Mucosa of gallbladder (tissue), 1 donor: ENCODE results near the gene TTLL11. TPM values are rescaled to one million over a fixed set of nuclear protein-coding genes. Genes with fewer than 3 reads are reported as not detected.

Experiments
- DNase-seq: peaks from one replicate; pipeline ENCODE4 v3.0.0-alpha.2; 2020; ENCODE audit warnings: low spot score
- total RNA-seq: library from RNA; stranded (reverse); gene quantifications from one replicate; pipeline ENCODE4 v1.2.1, GENCODE V29; 2021
- donor health status: DM: no; HTN: no; CAD: no.

The TTLL11 gene
- total RNA-seq, 1 donor from 2014 or later = 10.9 TPM

DNA sequence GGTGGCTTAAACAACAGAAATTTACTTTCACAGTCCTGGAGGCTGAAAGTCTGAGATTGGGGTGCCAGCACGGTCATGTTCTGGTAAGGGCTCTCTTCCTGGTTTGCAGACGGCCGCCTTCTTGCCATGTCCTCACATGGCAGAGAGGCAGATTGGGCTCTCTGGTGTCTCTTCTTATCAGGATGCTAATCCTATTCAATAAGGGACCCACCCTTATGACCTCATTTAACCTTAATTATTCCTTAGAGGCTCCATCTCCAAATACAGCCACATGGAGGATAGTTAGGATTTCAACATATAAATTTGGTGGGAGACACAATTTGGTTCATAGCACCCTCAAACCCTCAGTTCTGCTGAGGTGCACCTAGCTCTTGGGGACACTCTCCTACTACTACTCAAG is 261.2 kb downstream of the TTLL11 start:
- DNase-seq = no peak

DNA sequence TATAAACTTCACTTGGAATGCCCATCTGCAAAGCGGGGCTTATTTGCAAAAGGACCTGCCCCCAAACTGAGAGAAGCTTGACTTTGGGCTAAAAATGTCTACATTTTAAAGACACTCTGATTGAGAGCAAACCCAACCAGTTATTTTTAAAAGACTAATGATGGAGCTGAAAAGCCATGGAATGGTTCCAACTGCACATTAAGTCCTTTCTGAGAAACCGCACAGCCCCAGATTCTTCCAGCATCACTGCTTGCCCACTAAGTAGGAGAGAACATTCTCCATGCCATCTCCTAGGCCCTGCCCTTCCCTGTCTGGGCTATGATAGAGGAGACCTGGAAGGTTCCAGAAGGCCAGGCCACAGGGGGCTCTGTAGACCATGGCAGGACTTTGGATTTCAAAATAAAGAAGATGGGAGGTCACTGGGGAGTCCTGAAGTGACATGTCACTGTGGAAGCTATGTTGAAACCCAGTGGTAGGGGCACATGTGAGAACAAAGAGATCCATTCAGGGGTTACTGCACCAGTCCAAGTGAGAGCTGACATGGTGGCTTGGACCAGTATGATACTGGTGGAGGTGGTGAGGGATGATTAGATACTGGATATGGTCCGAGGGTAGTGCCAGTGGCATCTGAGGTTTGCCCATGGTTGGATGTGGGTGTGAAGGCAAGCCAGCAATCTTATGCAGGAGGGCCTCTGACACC is 262.5 kb downstream of the TTLL11 start:
- DNase-seq = no peak

DNA sequence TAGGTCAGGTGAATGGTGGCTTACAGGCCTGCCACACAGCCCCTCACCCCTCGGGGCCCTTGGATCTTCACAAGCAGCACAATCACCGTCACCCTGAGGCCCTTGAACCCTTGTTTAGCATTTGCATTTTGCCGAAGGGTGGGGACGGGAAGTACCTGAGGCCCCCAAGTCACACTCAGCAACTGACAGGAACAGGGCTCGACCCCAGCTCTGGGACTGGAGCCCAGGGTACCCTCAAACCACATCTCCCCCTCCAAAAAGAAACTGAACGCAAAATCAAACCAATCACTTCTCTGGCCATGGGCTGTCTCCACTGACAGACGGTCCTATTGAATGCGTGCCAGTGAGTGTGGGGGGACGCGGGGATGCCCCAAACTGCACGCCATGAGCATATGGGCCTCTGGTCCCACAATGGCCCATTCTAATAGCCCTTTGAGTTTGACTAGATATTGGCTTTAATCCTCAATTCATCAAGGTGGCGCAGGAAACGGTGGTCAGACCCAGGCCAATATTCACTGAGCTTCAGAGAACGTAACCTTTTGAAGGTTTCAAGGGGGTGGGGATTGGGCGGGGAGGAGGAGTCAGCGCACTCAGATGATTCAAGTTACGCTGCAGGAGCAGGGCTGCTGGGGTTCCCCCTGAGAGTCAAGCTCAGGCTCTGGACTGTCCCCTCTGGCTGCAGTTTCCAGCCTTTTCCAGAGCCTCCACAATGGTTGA is 265.7 kb downstream of the TTLL11 start:
- no peak for DNase-seq

DNA sequence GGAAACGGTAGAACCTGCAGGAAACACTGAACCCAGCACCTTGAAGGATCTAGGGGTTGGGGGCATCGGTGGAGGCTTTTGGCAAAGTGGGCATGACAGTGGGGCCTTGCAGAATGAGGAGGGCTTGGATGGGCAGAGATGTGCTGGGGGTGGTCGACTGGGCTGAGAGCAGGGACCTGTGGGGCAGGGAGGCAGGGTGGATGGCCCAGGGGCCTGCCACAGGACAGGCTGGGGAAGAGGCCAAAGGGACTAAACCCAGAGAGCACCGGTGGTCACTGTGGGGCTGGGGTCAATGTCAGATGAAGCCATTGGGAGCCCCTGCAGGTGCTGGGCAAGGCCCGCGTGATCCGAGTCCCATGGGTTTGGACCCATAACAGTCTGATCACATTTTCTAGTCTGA is 266.4 kb downstream of the TTLL11 start:
- DNase-seq = no peak

DNA sequence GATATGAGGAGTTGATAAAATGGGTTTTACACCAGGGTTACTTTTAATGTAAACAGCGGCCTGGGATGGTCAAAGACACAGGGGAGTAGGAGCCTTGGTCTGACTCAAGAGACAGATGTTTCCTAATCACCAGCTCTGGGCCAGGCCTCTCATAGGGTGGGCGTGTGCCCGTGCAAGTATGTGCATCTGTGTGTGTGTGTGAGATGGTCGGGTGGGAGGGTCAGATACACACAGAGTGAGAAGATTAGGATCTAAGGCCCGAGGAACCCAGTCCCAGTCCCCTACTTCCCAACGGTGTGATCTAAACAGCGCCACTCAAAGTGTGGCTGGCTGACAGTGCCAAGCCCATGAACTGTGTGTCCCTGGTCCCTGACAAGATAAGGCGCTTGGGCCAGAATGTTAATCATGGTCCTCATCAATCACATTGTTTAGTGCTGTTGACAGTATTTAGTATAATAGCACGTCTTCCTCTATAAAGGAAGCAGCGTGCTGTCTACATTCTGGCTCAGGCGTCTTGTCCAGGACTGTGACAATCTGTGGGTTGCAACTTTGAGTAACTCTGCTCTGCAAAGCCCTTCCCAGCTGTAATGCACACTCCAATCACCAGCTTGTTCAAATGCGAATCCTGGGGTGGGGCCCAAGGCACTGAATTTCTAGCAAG is 267.9 kb downstream of the TTLL11 start:
- DNase-seq = no peak

DNA sequence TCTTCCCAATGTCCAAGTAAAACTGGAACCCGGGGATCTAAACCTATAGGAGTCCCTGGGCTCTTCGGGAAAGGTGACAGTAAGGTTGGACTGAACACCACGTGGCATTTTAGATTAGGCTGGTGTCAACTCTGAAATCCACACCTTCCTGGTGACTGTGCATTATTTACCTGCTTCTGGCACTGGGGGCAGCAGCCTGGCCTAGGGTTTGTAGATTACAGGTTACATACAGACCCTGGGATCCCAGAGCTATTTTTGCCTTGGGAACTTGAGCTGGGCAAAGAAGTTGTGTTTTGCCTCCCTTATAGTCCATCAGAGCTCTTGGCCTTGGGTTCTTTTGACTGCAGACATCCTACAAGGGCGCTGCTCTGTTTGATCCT is 268.5 kb downstream of the TTLL11 start:
- DNase-seq = no peak

DNA sequence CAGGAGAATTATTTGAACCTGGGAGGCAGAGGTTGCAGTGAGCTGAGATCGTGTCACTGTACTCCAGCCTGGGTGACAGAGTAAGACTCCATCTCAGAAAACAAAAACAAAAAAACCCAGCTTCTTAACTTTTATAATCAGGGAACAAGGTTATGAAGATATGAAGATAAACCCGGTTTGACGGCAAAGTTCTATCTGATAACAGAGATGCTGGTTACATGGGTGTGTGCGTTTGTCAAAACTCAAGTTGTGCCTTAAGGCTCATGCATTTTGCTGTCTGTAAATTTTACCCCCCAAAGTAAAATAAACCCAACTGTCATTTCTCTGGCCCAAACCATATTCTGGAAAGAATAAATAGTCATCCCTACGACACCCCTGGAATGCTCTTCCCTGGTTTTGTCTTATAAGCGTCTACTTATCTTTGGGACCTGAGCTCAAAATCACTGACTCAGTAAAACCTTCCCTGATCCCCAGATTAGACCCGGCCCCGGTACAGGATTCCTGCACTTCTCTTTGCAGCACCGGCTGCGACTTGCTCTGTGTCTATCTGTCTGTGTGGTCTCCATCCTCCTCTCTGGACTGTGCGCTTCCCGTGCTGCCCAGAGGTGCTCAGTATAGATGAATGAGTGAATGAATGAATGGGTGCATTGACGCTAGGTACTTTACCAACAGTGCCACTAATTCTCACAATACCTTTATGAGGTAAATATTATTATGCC is 269.5 kb downstream of the TTLL11 start:
- DNase-seq = no peak

DNA sequence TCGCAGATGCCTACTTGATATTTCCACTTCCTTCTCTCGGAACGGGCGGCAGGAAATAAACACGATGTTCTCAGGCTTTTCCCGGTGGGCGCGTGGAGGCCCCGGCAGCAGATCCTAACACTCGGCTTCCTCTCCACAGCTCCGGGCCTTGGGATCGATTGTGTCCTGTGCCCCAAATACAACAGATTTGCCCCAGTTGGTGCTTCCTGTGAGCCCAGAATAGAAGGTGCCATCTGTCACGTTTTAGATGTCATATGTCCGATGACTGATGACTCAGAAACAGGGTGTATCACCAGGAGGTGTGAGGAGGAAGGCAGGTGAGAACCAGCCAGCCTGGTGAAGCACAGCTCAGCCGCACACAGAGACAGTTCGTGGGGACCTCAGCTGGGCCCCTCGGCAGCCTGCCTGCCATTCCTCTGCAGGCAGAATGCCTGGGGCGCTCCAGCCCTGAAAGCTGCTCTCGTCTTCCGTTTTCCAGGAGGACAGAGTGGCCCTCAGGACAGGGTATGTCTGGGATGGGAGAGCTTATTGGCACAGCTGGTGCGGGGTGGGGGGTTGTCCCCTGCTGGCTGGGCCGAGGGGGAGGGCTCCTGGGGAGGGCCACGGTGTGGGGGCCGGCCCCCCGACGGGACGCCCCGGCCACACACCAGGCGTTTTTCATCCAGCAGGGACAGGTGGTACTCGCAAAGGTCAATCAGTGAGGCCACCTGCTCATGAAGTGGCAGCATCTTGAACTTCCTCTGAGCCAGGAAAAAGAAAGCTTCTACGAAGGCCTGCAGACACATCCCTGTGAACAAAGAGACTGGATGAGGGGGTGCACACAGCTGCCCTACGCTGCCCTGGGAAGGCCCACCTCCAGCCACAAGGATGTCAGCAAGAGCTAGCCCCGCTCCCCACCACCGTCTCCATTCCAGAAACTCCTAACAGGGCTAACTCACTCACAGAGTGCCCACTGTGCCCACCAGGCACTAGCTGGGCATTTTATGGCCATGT is 270.7 kb downstream of the TTLL11 start:
- DNase-seq = no peak

DNA sequence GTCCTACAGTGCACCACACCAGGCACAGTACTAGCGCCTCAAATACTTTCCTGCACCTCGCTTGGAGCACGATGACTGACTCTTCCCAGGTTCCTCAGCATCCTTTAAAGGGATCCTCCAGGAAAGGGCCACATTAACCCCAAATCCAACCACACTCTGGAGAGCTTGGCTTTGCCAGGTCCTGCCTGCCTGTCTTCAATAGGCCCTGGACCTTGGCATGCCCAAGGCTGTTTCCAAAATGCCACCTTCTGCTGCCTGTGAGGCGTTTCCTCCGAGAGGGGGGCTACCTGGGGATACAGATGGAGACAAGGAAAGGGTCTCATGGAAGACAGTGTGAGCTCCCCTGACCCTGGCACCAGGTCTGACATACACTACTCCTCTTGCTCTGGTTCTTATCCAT is 271.8 kb downstream of the TTLL11 start:
- no peak for DNase-seq

DNA sequence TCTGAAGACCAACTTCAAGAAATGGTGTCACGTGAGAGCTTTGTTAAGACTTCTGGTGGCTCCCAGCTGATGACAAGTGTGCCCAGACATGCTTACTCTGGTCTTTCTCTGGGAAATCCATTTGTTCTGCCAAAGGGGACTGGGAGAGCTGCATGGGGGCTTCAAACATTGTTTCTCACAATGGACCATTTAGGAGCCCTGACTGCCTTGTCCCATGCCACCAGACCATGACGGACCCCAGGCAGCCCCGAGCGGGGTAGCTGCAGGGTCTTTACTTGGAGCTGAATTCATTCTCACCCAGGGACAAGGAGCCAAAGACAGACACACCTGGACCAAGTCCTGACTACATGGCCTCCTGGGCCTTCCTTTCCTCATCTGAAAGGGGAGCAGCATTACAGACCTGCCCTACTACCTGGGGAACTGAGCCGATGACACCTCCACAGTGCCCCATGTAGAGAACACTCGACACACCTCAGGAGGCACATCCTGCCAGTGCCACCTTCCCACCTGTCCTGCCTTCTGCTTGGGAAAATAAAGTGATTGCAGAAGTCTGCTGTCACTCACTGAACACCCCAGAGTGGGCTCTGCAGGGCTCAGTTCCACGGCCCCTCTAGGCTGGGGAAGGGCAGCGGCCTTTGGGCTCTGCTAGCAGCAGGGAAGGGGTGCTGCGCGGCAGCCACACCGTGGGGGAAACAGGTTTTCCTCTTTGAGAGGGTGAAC is 272.7 kb downstream of the TTLL11 start:
- no peak for DNase-seq

DNA sequence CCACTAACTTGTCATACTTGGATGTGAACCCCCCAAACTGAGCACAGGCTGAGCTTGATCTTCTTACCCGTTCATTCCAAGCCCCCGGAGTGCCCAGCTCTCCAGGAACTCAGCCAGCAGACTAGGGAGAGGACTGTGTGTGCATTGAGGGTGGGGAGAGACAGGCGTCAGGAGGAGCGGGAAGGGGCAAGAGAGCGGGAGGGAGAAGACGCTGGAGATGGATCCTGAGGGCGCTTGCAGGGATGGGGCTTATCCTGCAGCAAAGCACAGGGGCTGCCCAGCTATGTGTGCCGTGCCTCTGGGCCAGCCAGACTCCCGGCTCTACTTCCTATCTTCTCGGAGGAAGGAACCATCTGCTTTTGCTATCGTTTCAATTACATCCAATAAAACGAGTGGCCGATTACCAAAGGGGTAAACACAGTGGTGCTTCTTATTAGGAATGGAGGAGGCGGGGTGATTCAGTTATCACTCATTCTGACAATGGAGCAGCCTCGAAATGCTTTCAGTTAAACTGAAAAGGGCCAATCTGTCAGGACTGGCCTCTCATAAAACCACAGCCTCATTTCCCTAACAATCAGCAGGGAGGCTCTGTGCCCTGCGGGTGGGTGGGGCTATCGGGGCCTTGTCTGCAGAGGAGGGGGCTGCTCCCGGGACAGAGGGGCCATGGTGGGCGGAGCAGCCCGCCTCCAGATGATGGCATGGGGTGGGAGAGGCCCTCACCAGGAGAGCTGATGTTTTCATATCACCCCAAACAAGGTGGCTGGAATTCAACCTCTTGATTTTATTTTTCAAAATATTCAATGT is 273.5 kb downstream of the TTLL11 start:
- DNase-seq = no peak

DNA sequence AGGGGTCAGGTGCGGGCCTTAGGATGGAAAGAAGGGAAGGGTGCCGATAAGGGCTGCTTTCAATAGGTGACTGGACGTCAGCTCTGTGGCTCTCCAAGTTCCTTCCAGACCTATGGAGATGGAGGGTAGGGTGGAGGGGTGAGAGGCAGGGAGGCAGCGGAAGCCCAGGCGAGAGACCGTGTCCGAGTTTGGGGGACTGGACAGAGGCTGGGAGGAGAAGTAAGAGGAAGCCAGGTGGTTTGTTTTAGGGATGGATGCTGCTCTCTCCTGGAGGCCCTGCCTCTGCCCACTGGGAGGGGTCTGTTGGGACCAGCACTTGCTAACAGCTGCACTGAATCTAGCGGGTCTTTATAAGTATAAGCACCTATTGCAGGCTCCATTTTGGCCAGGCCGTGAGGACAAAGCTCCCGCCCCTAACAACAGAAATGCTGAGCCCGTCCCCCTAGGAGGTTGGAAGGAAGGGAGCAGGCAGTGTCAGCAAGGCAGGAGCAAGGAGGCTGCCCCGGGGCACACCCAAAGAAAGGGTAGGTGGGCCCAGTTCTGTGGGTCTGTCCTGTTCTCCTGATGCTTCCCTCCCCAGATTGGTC is 274.2 kb downstream of the TTLL11 start:
- no peak for DNase-seq

DNA sequence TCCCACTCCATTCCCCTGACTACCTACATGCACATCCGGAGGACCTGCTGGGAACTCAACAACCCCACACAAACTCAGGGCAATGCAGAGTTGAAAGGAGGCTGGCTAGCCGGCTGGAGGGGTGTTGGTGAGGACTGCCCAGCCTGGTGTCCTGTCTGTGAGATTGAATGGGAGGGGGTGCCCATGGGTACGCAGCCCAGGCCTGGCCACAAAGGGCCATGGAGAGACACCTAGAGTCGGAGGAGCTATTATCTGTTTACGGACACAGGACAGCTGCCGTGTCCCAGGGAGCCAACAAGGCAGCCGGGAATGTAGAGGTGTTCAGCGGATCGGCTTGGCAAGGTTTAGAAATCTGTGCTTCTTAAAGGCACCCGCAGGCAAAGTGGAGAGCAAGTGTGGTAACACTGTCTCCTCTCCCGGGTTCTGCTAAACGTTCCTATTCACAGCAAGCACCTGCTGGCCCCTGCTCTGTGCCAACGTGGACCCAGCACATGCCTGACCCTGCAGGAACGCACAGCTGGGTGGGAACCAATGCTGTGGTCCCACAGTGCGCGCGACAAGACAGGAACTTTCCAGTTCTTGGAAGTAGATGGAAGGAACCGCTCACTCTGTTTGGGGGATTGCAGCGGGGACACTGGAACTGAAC is 275.0 kb downstream of the TTLL11 start:
- DNase-seq = no peak

DNA sequence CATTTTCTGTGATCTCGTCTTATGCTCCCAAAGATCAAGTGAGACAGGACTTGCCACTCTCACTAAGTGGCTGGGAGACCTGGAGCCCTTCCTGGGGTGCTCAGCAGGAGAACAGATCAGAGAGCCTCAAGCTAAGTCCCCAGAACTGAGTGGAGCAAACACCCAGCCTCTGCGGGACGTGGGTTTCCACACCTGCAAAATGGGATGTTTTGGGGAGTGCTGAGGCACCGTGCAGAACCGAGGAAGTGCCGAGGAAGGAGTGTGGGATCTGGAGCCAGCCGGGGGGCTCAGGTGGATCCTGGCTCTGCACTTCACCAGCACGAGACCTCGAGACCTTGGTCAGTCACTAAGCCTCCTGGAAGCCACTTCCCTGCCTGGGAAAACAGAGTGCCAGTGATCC is 275.6 kb downstream of the TTLL11 start:
- DNase-seq = no peak

DNA sequence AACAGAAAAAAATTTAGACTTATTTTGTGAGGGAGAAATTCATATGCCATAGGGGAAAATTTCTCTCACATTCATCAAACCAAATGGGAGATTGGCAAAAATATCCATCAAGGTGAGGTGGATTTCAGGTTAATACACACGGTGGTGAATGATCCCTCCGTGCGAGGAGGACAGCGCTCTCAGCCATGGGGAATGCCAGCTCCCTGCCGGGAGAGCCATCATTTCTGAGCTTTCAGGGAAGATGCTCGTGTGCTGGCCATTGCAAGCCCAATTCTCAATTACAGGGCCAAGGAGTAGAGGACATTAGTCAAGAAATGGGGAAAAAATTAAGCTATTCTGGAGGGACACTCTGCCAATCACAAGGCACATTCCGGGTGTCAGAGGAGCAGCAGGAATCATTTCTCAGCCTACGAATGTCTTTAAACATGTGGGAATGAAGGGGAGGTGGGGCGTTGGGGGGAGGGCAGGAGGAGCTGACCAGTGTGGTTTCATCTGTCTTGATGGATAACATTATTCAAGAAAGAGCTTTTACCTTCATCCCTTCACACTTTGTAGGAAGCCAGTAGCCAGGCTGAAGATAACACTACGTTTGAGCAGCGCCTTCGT is 276.2 kb downstream of the TTLL11 start:
- no peak for DNase-seq

DNA sequence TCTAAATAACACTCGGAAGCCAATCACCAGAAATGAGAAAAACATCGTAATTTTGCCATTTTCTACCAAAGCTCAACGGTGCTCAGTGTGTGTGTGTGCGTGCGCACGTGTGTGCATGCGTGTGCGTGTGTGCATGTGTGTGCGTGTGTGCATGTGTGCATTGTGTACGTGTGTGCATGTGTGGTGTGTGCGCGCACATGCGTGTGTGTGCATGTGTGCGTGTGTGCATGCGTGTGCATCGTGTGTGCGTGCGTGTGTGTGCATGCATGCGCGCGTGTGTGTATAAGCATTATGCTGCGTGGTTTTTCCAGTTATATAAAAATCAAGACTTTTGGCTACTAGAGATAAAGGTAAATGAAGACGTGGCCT is 276.7 kb downstream of the TTLL11 start:
- DNase-seq = no peak

DNA sequence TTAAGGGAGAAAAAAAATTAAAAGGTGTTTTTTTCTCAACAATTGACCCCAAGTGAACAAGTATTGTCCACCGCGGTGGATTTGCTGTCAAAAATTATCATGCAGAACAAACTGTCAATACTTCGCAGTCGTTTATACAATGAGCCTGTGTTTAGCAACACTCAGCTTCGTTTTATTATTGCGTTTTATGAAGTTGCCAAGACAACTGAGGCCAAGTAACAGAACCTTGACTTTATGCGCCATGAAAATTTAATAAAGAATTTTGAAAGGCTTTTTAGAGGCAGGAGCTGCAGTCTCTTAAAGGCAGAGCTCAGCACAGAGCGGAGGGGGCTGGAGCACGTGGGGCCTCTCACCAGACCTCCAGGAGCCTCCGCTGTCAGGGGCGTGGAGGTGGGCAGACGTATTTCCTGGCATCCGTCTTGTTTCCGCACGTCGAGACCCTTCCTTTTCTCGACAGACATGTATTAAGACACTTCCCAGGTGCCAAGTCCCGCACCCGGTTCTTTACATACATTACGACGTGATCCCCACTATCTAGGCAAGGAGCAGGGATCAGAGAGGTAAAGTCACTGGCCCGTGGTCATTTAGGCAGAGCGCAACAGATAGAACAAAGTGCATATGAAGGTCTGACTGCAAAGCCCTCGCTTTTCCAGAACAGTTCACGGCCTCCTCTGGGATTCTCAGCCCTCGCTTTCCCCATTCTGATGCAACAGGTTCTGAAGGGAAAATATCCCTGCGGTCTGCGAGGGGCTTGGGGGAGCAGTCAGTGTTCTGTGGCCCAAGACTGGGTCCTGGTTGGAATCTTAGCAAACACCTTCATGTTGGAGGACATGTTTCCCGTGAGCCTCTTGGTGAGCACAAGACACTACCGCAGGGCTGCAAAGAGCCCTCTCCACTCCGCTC is 277.3 kb downstream of the TTLL11 start:
- DNase-seq = no peak
